UCSD-AML1 (cell line): ENCODE measurements around the gene CSNK2A1.
"Not testable (repeated sequence)": the region's sequence is repeated elsewhere in the genome, so short reads cannot be mapped to it uniquely, and the experiment has no call there.

Experiments
- DNase-seq: peaks from one replicate; lab custom pipeline; 2025; ENCODE audit not compliant: unreplicated experiment; lab: John Stamatoyannopoulos, UW

Gene CSNK2A1

GRCh38 chr20:461254-462198 is 82.1 kb downstream of the CSNK2A1 start:
- peak; percentile 64 for DNase-seq

- DNase-seq, result no peak
Measured at GRCh38 chr20:460707-461106, 82.9 kb downstream of the CSNK2A1 start.

DNA sequence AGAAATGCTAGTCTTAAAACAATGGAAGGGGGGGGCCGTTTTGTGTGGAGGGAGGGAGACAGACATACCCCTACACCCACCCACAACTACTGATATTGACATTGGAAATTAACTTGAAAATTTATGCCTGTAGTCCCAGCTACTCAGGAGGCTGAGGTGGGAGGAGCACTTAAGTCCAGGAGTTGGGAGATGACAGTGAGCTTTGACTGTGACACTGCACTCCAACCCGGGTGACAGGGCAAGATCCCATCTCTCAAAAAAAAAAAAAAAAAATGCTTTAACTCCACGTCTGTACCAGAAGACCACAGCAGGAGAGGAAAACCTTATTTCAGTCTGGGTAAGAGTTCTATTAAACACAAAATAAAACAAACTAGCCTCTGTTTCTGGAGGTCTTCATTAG is 83.4 kb downstream of the CSNK2A1 start:
- no peak for DNase-seq

GRCh38 chr20:458776-459175 is 84.8 kb downstream of the CSNK2A1 start:
- DNase-seq, result no peak

DNA sequence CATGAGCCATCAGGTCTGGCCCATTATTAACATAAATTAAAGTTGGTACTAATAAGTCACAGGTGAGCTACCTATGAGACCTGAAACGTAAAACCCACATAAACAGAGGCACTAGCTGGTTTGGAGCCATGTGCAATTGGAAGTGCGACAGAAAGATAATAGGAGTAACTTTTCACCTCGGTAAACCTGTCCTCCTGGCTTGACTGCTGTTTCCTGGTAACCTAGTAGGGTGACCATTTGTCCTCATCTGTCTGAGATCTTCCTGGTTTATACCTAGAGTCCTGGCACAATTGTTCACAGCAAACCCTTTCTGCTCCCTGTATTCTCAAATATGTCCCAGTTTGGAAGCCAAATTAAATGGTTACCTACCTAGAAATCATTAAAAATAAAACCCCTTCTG is 88.6 kb downstream of the CSNK2A1 start:
- DNase-seq, result no peak

- DNase-seq, result not testable (repeated sequence)
Measured at GRCh38 chr20:452021-452420, 91.6 kb downstream of the CSNK2A1 start.

GRCh38 chr20:445514-446336 is 97.9 kb downstream of the CSNK2A1 start:
- no peak for DNase-seq

GRCh38 chr20:444862-445426 is 98.6 kb downstream of the CSNK2A1 start:
- no peak for DNase-seq

DNA sequence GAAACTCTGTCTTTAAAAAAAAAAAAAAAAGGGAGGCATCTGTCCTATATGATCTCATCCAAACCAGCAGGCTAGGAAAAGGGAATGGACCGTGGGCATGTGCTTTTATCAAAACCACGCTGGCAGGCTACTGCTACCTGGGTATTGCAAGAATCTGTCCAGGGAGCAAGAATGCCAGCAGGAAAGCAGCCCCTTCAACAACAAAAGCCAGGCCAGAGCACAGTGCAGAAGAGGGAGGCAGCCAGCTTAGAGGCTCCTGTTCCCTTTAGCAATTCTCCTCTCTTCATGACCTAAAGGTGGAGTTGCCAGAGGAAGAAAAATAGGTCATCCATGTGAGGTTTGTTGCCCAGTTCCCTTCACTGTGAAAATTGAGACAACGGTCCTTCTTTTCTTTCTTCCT is 99.5 kb downstream of the CSNK2A1 start:
- no peak for DNase-seq

DNA sequence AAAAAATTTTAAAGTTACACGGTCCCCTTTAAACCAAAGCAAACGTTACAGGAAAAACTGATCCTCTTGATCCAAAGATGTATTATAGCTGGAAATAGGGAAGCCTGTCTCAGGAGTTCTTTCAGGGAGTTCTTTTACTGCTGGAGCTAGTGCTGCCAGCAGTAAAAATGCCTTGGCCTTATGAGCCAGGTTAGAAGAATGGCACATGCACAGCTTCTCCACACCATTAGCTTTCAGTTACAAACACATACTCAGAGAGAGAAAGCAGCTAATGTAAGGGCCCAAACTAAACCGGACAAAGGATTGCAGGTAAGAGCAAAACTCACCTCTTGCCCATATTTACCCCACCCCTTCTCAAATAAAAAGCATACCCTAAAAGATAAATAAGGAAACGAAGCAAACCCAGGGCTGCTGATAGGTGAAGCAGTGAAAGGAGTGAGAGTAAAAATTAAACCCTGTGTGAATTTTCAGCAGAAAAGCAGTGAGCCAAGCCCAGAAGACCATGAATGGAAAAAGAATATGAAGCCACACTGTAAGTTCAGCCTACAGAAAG is 100.3 kb downstream of the CSNK2A1 start:
- no peak for DNase-seq

GRCh38 chr20:440636-441035 is 103.0 kb downstream of the CSNK2A1 start:
- no peak for DNase-seq

- no peak for DNase-seq
Measured at GRCh38 chr20:440148-440547, 103.4 kb downstream of the CSNK2A1 start.

- peak; percentile 87 for DNase-seq
Measured at GRCh38 chr20:438571-439469, 104.8 kb downstream of the CSNK2A1 start.

DNA sequence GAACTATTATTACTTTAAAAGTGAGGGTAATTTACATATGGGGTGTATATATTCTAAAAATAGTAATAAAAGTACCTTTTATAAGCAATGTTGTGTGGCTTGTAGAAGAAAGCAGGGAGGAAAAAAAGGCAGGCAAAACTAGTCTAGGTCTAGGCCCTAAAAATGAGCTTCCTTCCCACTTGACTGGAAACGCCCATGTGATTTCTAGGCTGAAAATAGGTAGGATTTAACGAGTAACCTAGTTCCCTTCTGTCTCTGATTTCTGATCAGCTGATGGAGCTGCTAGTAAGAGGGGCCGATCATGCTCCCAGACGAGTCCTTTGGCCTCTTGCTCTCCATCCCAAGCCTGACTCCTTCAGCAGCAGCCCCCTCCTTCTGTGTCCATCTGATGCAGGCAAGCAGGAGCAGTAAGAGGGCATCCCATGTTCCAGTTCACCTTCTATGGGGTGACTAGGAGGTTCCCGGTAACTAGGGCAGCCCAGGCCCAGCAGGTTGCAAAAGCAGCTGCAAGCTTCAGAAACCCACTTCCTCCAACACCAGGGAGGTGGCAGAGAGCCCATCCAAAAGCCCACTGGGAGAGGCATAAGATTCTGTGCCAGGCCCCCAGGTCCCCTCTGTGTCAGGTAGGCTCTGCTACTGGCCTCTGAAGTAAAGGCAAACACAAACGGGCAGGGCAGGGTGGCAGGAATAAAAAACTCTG is 105.7 kb downstream of the CSNK2A1 start:
- DNase-seq, result peak; percentile 58

GRCh38 chr20:436476-436875 is 107.1 kb downstream of the CSNK2A1 start:
- DNase-seq, result no peak

DNA sequence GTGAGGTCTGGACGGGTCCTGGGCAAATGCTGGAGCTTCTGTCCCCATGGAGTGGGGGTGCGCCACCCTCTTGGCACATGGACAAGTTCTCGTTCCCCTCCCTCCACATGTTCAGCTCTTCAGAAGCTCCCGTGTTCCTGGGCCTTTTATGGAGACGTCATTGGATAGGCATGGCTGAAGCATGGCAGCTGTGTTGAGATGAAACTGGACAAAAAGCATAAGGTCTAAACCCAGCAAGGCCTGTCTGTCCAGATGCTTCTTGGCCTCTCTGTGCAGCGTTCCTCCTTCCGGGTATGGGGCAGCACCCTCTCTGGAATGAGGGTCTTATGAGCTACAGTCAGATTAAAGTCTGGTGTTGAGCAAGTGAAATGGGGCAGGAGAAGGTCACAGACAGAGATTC is 108.0 kb downstream of the CSNK2A1 start:
- no peak for DNase-seq

GRCh38 chr20:434661-435419 is 108.8 kb downstream of the CSNK2A1 start:
- DNase-seq, result no peak

DNA sequence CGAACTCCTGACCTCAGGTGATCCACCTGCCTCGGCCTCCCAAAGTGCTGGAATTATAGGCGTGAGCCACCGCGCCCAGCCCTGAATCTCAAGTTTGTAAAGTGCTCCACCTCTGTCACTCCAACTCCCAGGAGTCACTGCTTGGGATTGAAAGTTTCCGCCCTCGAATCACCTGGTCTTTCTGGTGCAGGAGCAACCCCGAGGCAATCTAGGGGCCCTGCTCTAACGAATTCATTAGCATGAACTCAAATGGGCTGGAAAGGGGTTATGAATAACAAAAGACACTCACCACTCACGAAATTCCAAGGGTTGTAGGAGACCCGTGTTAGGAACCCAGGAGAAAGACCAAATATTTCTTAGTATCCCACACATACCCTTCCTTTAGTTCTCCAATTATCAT is 109.4 kb downstream of the CSNK2A1 start:
- no peak for DNase-seq
